HepG2 (cell line): Measurements from ENCODE around the gene CST3. TPM values are rescaled to one million over a fixed set of nuclear protein-coding genes. Genes with fewer than 3 reads are reported as not detected.

Experiments
- E2F1 ChIP-seq: sonication (generic); formaldehyde crosslinking; IDR thresholded peaks from 2 replicates; pipeline ENCODE4 v1.5.0; 2020; ENCODE audit warnings: missing genetic modification reagents
- FOXK1 ChIP-seq: sonication (generic); formaldehyde crosslinking; IDR thresholded peaks from 2 replicates; pipeline ENCODE4 v1.4.0; 2020; ENCODE audit warnings: low read depth, missing genetic modification reagents, borderline replicate concordance
- ISL2 ChIP-seq: sonication (generic); formaldehyde crosslinking; IDR thresholded peaks from 2 replicates; pipeline ENCODE4 v1.5.0; 2020; ENCODE audit warnings: missing genetic modification reagents
- MIXL1 ChIP-seq: IDR thresholded peaks from 2 replicates; pipeline ENCODE4 v1.6.1; 2016
- NR2F6 ChIP-seq, 2 experiments: IDR thresholded peaks; 2 replicates each; pipeline ENCODE4 v1.6.1; 2016; ENCODE audit warnings: antibody characterized with exemption in 1 of 2, mild to moderate bottlenecking in 1 of 2
- RAD51 ChIP-seq: fragments of 450-650 bp; IDR thresholded peaks from 2 replicates; pipeline ENCODE4 v1.6.1; 2016; ENCODE audit warnings: borderline replicate concordance
- SIX4 ChIP-seq: sonication (generic); formaldehyde crosslinking; IDR thresholded peaks from 2 replicates; pipeline ENCODE4 v1.4.0; 2020; ENCODE audit warnings: missing genetic modification reagents
- SPEN ChIP-seq: sonication (generic); formaldehyde crosslinking; IDR thresholded peaks from 2 replicates; pipeline ENCODE4 v1.5.1; 2020; ENCODE audit warnings: low read depth, mild to moderate bottlenecking, missing genetic modification reagents
- SRY ChIP-seq: sonication (generic); formaldehyde crosslinking; IDR thresholded peaks from 2 replicates; pipeline ENCODE4 v1.8.0; 2022; ENCODE audit warnings: mild to moderate bottlenecking, missing genetic modification reagents
- ZBTB49 ChIP-seq: sonication (generic); formaldehyde crosslinking; IDR thresholded peaks from 2 replicates; pipeline ENCODE4 v1.4.0; 2020; ENCODE audit warnings: missing genetic modification reagents, borderline replicate concordance
- ZFY ChIP-seq: sonication (generic); formaldehyde crosslinking; IDR thresholded peaks from 2 replicates; pipeline ENCODE4 v1.4.0; 2020; ENCODE audit warnings: missing genetic modification reagents
- ZNF260 ChIP-seq: sonication (generic); formaldehyde crosslinking; IDR thresholded peaks from 2 replicates; pipeline ENCODE4 v1.4.0; 2020; ENCODE audit warnings: missing genetic modification reagents, low read depth, mild to moderate bottlenecking, borderline replicate concordance
- ZNF318 ChIP-seq: sonication (generic); formaldehyde crosslinking; IDR thresholded peaks from 2 replicates; pipeline ENCODE4 v1.4.0; 2020; ENCODE audit warnings: mild to moderate bottlenecking, missing genetic modification reagents
- ZNF605 ChIP-seq: sonication (generic); formaldehyde crosslinking; IDR thresholded peaks from 2 replicates; pipeline ENCODE4 v1.8.0; 2022; ENCODE audit warnings: mild to moderate bottlenecking, missing genetic modification reagents
- ZNF713 ChIP-seq: sonication (generic); formaldehyde crosslinking; IDR thresholded peaks from 2 replicates; pipeline ENCODE4 v1.4.0; 2020; ENCODE audit warnings: mild to moderate bottlenecking, missing genetic modification reagents
- ZNF75D ChIP-seq: sonication (generic); formaldehyde crosslinking; IDR thresholded peaks from 2 replicates; pipeline ENCODE4 v1.8.1; 2023; ENCODE audit warnings: missing genetic modification reagents, mild to moderate bottlenecking, borderline replicate concordance
- ZNF775 ChIP-seq: sonication (generic); formaldehyde crosslinking; IDR thresholded peaks from 2 replicates; pipeline ENCODE4 v1.4.0; 2020; ENCODE audit warnings: missing genetic modification reagents, mild to moderate bottlenecking, moderate library complexity, borderline replicate concordance
- ZNF883 ChIP-seq: sonication (generic); formaldehyde crosslinking; IDR thresholded peaks from 2 replicates; pipeline ENCODE4 v1.5.1; 2020; ENCODE audit warnings: mild to moderate bottlenecking, missing genetic modification reagents; ENCODE audit errors: not compliant biosample characterization
- polyA plus RNA-seq, 8 experiments: library from polyadenylated mRNA; depleted of rRNA in 3 of 8; stranded (reverse) in 7 of 8; unstranded in 1 of 8; fragments of >200 nt; fragmentation: Illumina TruSeq in 4 of 8; extraction: Trizol in 4 of 8; gene quantifications; 2 replicates each; pipeline versions ENCODE4 v1.2.1 to v1.2.3, GENCODE V29; 2011 to 2016; ENCODE audit warnings: low read depth in 4 of 8, missing spikeins in 1 of 8, mixed read lengths in 1 of 8; ENCODE audit not compliant: insufficient read depth in 1 of 8
- total RNA-seq, 5 experiments: library from RNA; depleted of rRNA; stranded (reverse); fragments of >200 nt; fragmentation: Illumina TruSeq; extraction: Trizol; gene quantifications; 2 replicates each; pipeline ENCODE4 v1.2.3, GENCODE V29; 2016; ENCODE audit warnings: low read depth in 1 of 5

Gene CST3
- total and polyA plus RNA-seq, 2 of the 13 experiments (the other 11 are each of a cell fraction or from before 2014, with no cell fraction given) = 690 to 1,005 TPM

- no peak for TF ChIP-seq ZNF318
- no peak for TF ChIP-seq SIX4 (CRISPR knock-in tag)
- TF ChIP-seq ISL2 (CRISPR knock-in tag) = no peak
- no peak for TF ChIP-seq RAD51
- no peak for TF ChIP-seq NR2F6 (IDR thresholded peaks at IDR 0.05)
- peak; percentile 59; the same call in 1 of the 2 replicates for TF ChIP-seq NR2F6 (CRISPR knock-in tag; IDR thresholded peaks at IDR 0.05)
- peak; percentile 69; the same call in 1 of the 2 replicates for TF ChIP-seq MIXL1 (CRISPR knock-in tag)
- TF ChIP-seq ZNF605 = 0 out of 2 replicates have a peak, but pooled peaks have one; percentile 16
- TF ChIP-seq ZNF713 = no peak
- no peak for TF ChIP-seq ZFY
- TF ChIP-seq SPEN (CRISPR knock-in tag) = peak; percentile 36; the same call in 1 of the 2 replicates
- TF ChIP-seq SRY = 0 out of 2 replicates have a peak, but pooled peaks have one; percentile 68
- no peak for TF ChIP-seq ZNF883
- no peak; the same call in 1 of the 2 replicates for TF ChIP-seq FOXK1 (CRISPR knock-in tag)
- TF ChIP-seq ZNF75D (CRISPR knock-in tag) = no peak
- no peak for TF ChIP-seq E2F1 (CRISPR knock-in tag)
- no peak for TF ChIP-seq ZBTB49 (CRISPR knock-in tag)
- no peak for TF ChIP-seq ZNF775
- no peak for TF ChIP-seq ZNF260 (CRISPR knock-in tag)
Measured at GRCh38 chr20:23606652-23607049, 31.1 kb downstream of the CST3 start (continued).
